ENCODE data around the gene FRY.

GRCh38 chr13:32140109-32140508 lies 108.5 kb downstream of the FRY start:
- TF ChIP-seq ZC3H10 (CRISPR knock-in tag; IDR thresholded peaks at IDR 0.05) (no peak), PATZ1 (CRISPR knock-in tag; IDR thresholded peaks at IDR 0.05; ENCODE audit: borderline replicate concordance) (no peak), TCF4 (CRISPR knock-in tag; IDR thresholded peaks at IDR 0.05; ENCODE audit: borderline replicate concordance) (no peak), OSR1 (CRISPR knock-in tag; IDR thresholded peaks at IDR 0.05) (no peak), ARNTL (CRISPR knock-in tag; IDR thresholded peaks at IDR 0.05; ENCODE audit: borderline replicate concordance, low read depth) (no peak), ESRRG (CRISPR knock-in tag; IDR thresholded peaks at IDR 0.05) (no peak), SNAI2 (CRISPR knock-in tag; IDR thresholded peaks at IDR 0.05) (no peak), RARB (CRISPR knock-in tag; IDR thresholded peaks at IDR 0.05) (no peak), TSHZ2 (CRISPR knock-in tag; IDR thresholded peaks at IDR 0.05) (no peak), CREB5 (CRISPR knock-in tag; IDR thresholded peaks at IDR 0.05; ENCODE audit: low read depth) (no peak), BACH2 (CRISPR knock-in tag; IDR thresholded peaks at IDR 0.05; ENCODE audit: borderline replicate concordance) (no peak)

All from SK-N-SH treated with all-trans-retinoic acid at 6 μM for 48 hours (cell line).